ENCODE results near the gene TRAFD1.

Gene TRAFD1

DNA sequence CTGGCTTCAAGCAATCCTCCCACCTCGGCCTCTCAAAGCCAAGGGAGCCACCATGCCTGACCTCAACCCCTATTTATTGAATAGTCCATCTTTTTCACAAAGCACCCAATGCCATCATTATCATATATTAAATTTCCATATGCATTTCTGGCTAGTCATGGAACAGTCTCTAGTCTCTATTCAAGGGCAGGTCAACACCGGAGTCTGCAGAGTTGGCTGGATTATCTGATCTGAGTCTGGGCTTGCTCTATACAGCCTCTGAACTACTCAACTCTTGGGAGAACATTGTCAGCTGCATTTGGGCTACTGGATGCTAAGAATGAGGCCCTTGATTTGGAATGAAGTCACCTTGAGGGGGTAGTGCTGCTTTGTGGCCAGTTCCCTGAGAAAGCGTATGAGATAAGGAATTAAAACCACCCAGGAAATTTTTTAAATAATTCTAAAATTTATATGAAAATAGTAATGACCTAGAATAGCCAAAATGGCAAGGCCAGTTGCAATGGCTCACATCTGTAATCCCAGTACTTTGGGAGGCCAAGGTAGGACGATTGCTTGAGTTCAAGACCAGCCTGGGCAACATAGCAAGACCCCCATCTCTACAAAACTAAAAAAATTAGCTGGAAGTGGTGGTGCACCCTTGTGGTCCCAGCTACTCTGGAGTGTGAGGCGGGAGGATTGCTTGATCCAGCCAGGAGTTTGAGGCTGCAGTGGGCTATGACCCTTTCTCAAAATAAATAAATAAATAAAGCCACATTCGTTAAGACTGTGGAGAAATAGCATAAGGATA, 9.9 kb upstream of the TRAFD1 start:
- no peak for DNase-seq (ENCODE audit: low read depth in 1 of 2, low spot score in 1 of 2)

DNA sequence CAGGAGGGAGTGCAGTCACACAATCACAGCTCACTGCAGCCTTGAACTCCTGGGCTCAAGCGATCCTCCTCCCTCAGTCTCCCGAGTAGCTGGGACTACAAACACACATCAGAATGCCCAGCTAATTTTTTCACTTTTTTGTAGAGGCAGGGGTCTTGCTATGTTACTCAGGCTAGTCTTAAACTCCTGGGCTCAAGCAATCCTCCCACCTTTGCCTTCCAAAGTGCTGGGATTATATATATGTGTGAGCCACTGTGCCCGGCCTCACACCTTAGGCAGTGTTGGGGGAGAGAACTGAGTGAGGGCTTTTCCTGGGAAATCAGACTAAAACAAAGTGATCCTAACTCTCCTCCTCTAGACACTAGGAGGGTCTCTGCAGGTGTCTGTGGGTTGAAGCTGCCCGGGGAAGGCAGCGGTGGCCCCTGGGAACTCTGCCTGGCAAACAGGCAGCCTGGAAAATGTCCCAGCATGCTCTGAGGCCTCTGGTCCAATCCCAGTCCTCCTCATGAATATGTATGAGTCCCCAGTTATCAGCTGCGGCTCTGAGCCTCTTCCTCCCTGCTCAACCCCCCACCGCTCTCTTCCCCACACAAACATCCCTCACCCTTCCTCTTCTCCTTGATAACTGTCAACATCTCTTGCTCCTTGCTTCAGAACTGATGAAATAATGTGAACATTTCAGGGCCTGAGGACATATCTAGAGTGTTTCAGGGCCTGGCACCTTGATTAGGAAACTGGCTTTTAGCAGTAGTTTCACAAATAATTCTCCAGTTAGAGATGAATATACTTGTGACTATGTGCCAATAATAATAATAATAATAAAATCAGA, 8.9 kb upstream of the TRAFD1 start:
- no peak for DNase-seq (ENCODE audit: low read depth in 1 of 2, low spot score in 1 of 2)

DNA sequence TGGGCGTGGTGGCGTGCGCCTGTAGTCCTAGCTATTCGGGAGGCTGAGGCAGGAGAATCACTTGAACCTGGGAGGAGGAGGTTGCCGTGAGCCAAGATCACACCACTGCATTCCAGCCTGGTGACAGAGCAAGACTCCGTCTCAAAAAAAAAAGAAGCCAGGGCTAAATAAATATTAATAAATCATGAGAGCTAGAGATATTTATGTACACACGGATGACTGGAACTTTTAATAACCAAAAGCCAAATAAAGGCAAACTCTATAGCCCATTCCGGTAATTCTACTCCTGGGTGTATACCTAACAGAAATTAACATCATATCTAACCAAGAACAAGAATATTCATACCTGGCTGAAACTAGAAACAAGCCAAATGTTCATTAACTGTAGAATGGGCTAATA, 7.7 kb upstream of the TRAFD1 start:
- no peak for DNase-seq (ENCODE audit: low read depth in 1 of 2, low spot score in 1 of 2)

DNA sequence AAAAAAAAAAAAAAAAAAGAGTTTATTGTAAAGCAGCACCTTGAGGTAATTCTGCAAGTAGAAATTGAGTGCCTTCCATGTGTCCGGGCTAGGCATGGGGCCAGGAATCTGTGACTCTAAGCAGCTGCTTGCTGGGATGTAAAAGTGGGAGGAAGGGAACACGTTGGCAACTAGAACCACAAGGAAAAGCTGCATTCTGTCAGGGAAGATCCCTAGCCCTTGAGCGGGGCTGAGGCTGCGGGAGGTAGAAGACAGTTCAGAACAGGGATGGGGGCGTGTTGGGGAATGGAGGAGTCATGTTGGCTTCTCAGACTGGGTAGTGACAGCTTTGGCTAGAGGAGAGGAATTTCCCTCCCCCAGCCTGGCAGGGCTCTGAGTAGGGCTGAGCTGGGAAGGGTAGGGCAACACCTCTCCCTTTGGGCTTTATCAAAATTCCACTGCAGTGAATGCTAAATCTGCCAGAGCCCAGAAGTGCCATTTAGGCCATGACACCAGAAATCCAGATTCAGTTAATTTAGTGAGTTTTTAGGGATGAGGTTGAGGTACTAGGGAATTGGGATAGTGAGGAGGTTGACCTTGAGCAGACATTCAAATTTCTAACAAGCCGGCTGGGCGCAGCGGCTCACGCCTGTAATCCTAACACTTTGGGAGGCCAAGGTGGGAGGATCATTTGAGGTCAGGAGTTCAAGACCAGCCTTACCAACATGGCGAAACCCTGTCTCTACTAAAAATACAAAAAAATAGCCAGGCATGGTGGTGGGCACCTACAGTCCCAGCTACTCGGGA, 3.4 kb upstream of the TRAFD1 start:
- no peak for DNase-seq (ENCODE audit: low read depth in 1 of 2, low spot score in 1 of 2)

DNA sequence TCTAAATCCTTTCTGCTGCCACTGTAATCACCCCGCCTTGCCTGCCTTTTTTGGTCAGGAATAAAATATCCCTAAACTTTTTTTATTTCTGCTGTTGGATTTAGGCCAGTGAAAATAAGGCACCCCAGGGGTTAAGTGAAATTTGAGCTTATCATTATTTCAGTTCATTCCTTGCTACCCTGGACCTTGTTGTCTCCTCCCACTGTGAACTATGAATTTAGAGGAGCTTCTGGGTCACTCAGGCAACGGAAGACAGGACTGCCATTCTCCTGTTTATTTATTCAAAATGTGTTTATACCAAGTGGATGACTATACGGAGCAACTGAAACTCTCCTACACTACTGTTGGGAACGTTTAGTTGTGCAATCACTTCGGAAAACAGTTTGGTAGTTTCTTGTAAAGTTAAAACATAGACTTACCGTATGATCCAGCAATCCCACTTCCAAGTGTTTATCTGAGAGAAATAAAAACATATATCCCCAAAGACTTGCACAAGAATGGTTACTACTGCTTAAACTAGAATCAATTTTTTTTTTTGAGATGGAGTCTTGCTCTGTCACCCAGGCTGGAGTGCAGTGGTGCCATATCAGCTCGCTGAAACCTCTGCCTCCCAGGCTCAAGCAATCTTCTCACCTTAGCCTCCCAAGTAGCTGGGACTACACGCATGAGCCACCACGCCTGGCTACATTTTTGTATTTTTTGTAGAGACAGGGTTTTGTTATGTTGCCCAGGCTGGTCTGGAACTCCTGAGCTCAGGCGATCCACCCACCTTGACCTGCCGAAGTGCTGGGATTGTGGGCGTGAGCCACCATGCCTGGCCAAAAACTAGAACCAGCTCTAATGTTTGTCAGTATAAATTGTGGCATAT, 2.3 kb upstream of the TRAFD1 start:
- DNase-seq (ENCODE audit: low read depth in 1 of 2, low spot score in 1 of 2): no peak

DNA sequence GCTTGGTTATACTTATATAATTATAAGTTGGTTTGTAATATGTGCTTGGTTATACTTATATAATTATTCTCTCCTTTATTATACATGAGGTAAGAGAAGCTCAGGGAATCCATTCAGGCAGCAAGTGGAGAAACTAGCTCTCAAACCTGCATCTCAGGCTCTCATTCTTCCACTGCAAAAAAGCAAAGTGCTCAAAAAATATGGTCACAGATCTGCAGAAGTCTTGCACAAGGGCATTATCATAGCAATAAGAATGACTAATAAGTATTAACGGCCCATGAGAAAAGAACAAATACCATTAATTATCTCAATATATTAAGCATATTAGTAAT, 476 bp upstream of the TRAFD1 start:
- no peak for DNase-seq (ENCODE audit: low read depth in 1 of 2, low spot score in 1 of 2)

DNA sequence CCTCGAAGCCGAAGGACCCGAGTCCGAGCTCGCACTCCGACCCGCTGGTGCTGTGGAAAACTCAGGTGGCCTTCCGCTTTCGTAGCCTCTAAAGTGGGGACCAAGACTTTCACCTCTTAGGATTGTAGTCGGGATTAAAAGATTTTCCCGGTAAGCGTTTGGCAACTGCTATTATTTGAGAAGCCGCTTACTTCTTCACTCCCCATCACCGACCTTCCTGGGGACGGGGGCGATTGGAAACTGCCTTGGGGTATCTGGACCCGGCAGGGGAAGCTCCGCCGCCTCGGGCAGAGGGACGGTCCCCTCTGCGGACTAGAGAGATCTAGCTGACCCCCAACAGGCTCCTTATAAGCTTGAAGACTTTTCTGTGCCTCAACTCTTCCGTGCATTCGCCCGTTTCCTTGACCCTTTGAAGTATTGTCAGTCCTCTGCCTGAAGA, 659 bp downstream of the TRAFD1 start:
- no peak for DNase-seq (ENCODE audit: low read depth in 1 of 2, low spot score in 1 of 2)

DNA sequence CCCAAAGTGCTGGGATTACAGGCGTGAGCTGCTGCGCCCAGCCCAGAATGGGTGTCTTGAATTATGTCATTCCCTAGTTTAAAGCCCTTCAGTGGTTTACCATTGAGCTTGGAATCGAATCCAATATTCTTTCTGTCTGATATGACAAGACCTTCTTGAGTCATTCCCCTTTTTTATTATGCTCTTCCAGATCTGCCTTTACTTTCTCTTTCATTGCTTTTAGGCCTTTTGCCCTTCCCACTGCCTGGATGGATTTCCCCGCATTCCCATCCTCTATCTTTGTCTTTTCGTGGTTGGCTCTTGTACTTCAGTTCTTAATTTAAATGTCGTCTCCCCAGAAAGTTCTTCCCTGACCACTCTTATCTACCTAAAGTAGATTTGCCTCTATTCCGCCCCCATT, 1.6 kb downstream of the TRAFD1 start:
- DNase-seq (ENCODE audit: low read depth in 1 of 2, low spot score in 1 of 2): no peak

DNA sequence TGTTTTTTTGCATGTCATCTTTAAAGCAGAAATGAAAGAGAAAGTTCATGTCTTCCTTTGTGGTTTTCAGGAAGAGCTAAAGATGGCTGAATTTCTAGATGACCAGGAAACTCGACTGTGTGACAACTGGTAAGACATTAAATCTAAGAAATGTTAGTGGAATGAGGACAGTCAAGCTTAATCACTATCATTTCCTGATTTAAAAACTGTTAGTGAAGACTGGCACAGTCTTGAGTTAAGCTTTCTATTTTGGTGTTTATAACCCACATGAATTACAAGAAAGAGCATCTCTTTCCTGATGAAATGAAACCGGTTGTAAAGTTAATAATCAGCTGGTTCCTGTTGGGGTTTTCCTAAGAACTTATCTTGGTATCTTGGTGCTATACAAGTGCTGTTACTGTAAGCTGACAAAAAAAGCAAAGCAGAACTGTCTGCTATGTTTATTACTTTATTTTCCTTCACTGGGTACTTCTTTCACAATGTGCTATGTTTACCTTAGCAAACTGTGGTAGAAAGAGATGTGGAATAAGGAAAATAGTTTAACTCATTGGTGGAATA, 5.2 kb downstream of the TRAFD1 start:
- DNase-seq (ENCODE audit: low read depth in 1 of 2, low spot score in 1 of 2): no peak

DNA sequence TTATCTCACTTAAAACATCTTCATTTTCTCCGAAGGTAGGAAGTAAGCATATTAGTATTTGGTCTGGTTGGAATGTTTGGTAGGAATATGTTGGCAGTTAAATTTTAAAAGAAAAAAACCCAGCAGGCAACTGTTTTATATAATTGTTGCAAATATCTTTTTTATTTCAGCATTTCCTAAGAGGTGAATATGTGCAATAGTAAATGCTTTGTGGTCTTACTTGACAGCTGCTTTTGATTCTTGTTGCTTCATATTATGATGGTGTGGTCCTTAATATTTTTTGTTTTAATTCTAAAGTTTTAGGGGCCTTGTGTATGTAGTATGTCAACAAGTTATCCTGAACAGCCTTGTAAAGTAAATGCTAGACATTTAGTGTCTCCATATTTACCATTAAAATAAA, 6.3 kb downstream of the TRAFD1 start:
- DNase-seq (ENCODE audit: low read depth in 1 of 2, low spot score in 1 of 2): no peak

DNA sequence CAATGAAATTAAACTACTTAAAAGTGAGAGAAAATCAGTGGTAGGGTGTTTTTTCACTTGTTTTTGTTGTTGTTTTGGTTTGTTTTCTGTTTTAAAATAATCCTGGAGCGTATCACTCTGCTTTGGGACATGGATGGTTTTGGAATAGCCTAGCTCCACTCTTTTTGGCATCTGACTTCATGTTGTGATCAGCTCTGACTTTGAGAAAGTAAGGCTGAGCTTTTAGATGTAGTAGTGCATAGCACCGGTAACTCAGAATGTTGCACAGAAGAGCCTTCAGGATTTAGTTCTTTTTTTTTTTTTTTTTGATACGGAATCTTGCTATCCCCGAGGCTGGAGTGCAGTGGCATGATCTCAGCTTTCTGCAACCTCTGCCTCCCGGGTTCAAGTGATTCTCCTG, 8.1 kb downstream of the TRAFD1 start:
- DNase-seq (ENCODE audit: low read depth in 1 of 2, low spot score in 1 of 2): no peak

DNA sequence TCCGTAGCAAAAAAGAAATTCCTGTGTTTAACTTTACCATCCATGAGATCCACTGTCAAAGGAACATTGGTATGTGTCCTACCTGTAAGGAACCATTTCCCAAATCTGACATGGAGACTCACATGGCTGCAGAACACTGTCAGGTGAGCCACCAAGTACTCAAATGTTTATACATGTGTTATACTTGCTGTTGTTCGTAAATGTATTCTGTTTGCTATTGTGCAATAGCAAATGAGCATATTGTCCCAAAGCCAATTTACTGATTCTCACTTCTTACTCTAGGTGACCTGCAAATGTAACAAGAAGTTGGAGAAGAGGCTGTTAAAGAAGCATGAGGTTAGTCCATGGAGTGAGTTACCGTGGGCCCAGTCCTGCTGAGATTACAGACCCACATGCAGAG, 9.4 kb downstream of the TRAFD1 start:
- no peak for DNase-seq (ENCODE audit: low read depth in 1 of 2, low spot score in 1 of 2)

DNA sequence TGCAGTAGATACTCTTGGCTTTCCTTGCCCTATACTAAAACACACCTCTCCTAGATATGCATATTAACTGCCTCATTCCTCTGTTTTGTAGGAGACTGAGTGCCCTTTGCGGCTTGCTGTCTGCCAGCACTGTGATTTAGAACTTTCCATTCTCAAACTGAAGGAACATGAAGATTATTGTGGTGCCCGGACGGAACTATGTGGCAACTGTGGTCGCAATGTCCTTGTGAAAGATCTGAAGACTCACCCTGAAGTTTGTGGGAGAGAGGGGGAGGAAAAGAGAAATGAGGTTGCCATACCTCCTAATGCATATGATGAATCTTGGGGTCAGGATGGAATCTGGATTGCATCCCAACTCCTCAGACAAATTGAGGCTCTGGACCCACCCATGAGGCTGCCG, 15.4 kb downstream of the TRAFD1 start:
- DNase-seq (ENCODE audit: low read depth in 1 of 2, low spot score in 1 of 2): no peak

DNA sequence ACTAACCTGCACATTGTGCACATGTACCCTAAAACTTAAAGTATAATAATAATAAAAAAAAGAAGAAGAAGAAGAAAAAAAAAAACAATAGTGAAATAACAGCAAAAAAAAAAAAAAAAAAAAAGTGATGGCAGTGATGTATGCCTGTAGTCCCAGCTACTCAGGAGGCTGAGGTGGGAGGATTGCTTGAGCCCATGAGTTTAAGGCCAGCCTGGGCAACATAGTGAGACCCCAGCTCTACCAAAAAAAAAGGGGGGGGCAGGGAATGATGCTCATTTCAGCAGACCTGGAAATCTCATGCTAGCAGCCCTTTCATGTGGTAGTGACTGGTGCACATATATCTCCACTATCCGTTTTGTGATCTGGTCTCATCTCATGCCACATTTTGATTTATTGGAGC, 20.8 kb downstream of the TRAFD1 start:
- DNase-seq (ENCODE audit: low read depth in 1 of 2, low spot score in 1 of 2): no peak

DNA sequence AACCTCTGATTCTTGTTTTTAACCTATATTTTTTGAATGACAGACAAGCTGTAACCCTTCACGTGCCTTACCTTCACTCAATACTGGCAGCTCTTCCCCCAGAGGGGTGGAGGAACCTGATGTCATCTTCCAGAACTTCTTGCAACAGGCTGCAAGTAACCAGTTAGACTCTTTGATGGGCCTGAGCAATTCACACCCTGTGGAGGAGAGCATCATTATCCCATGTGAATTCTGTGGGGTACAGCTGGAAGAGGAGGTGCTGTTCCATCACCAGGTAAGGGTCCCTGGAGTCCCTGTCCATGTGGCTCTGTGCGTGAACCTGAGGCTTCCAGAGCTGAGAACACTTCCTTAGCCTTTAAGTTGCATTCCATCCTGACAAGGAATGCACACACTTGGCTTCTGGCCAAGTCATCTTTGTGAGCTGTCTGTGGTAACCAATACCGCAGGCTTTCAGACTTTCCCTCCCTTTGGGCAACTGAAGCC, 22.7 kb downstream of the TRAFD1 start:
- DNase-seq (ENCODE audit: low read depth in 1 of 2, low spot score in 1 of 2): no peak

DNA sequence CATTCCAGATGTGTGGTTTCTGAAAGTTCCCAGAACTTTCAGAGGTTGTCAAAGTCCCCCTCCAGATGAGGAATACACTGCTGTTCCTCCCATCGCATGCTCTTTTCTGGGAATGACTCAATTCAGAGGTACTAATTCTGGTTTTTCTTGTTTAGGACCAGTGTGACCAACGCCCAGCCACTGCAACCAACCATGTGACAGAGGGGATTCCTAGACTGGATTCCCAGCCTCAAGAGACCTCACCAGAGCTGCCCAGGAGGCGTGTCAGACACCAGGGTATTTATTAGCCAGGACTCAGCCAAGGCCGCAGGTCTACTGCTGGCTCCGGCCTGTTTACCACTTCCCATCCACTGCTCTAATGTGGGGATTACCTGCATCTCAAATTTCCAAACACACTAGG, 24.2 kb downstream of the TRAFD1 start:
- DNase-seq (ENCODE audit: low read depth in 1 of 2, low spot score in 1 of 2): no peak

DNA sequence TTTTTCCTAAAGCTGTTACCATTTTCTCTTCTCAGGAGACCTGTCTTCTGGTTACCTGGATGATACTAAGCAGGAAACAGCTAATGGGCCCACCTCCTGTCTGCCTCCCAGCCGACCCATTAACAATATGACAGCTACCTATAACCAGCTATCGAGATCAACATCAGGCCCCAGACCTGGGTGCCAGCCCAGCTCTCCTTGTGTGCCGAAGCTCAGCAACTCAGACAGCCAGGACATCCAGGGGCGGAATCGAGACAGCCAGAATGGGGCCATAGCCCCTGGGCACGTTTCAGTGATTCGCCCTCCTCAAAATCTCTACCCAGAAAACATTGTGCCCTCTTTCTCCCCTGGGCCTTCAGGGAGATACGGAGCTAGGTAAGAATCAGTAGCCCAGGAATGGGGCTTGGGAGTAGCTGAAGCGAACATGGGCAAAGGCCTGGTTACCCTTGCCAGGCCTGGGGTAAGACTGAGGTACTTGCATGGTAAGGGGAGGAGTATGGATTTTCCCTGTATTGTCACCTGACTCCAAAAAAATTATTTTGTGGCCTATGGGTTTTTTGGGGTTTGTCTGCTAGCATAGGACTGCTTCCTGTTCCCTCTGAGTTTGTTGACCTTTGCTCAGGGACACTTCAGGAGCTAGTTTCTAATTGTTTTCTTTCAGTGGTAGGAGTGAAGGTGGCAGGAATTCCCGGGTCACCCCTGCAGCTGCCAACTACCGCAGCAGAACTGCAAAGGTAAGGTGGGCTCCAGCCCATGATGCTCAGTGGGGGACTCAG, 26.6 kb downstream of the TRAFD1 start:
- no peak for DNase-seq (ENCODE audit: low read depth in 1 of 2, low spot score in 1 of 2)

DNA sequence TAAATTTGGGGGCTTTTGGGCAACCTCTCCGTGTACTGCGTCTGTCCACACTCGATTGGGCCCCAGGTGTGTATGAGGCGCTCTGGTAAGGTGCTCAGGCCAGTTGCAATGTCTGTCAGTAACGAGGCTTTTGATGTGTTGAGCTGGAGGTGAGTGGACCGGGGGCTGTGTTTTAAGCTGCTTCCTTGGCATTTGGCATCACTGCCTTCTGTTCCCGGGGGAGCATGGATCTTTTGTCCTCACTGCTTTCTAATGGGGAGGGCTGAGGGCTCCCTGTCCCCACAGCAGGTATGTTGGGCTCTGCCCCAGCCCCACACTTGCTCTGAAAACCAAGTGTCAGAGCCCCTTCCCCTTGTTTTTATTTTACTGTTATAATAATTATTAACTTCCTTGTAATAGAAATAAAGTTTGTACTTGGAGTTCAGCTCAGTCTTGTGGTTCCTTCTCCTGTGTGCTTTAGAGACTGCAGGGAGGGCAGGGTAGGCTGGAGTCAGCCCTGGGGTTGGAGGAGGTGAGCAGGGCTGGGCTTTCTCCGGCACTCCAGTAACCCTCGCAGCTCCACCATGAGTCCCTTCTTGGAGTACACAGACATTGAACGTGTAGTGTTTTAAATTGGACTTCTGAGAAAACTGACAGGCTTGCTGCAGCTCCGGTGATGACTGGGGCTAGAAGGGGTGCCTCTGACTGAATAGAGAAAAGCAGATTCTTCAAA, 28.0 kb downstream of the TRAFD1 start:
- no peak for DNase-seq (ENCODE audit: low read depth in 1 of 2, low spot score in 1 of 2)

DNA sequence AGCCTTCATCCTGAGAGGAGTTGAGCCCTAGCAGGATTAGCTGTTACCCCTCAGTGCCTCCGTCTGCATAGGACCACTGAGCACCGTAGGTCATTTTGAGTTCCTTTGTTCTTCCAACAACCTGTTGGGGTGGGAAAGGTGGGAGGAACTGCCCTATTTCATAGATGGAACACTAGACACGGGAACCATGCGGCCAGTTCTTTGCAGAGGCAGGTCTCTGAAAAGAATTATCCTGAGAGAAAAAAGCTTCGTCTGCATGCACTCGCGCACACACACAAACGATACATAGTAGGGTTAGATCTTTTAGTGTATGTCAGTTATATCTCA, 28.5 kb downstream of the TRAFD1 start:
- DNase-seq (ENCODE audit: low read depth in 1 of 2, low spot score in 1 of 2): no peak

All from activated T-helper 1 cell treated with anti-CD3 and anti-CD28 coated beads, Interleukin-2, amount 50 U/mL, for 16 hours (primary cell).